DOHH2 (cell line): ENCODE results near the gene MCMBP.

Experiments
- H3F3A ChIP-seq: fragments of 200-600 bp; sonication (generic), shearing (Covaris generic); 2 replicates; pipeline ENCODE4 v1.6.0; 2016; ENCODE audit warnings: antibody characterized with exemption, mild to moderate bottlenecking; ENCODE audit not compliant: control insufficient read depth, insufficient read depth
- H3K27ac ChIP-seq: fragments of 200-600 bp; sonication (generic); 2 replicates; pipeline ENCODE4 v1.5.1; 2014; ENCODE audit warnings: low read depth, mild to moderate bottlenecking, low read length, moderate library complexity
- H3K27me3 ChIP-seq: fragments of 200-600 bp; sonication (generic); 2 replicates; pipeline ENCODE4 v1.6.1; 2014; ENCODE audit warnings: mild to moderate bottlenecking, low read length, mixed read lengths; ENCODE audit not compliant: control insufficient read depth
- H3K36me3 ChIP-seq: fragments of 200-600 bp; sonication (generic); 2 replicates; pipeline ENCODE4 v1.6.1; 2014; ENCODE audit warnings: mild to moderate bottlenecking, low read length, moderate library complexity, mixed read lengths; ENCODE audit not compliant: control insufficient read depth
- H3K4me1 ChIP-seq: fragments of 200-600 bp; sonication (generic); 2 replicates; pipeline ENCODE4 v1.6.1; 2014; ENCODE audit warnings: mild to moderate bottlenecking, low read length, mixed read lengths; ENCODE audit not compliant: control insufficient read depth
- H3K4me2 ChIP-seq: fragments of 200-600 bp; sonication (generic); 2 replicates; pipeline ENCODE4 v1.6.0; 2014; ENCODE audit warnings: mild to moderate bottlenecking, low read length, moderate library complexity
- H3K4me3 ChIP-seq: fragments of 200-600 bp; sonication (generic); 2 replicates; pipeline ENCODE4 v1.5.1; 2014; ENCODE audit warnings: mild to moderate bottlenecking, low read length, mixed read lengths
- H3K79me2 ChIP-seq: fragments of 200-600 bp; sonication (generic); 2 replicates; pipeline ENCODE4 v1.6.1; 2014; ENCODE audit warnings: mild to moderate bottlenecking, low read length, mixed read lengths; ENCODE audit not compliant: control insufficient read depth
- H3K9me2 ChIP-seq: fragments of 200-600 bp; sonication (generic); replicated peaks from 2 replicates; pipeline ENCODE4 v1.6.1; 2014; ENCODE audit warnings: mild to moderate bottlenecking, low read length, mixed read lengths; ENCODE audit not compliant: control insufficient read depth
- H3K9me3 ChIP-seq: fragments of 200-600 bp; sonication (generic); 2 replicates; pipeline ENCODE4 v1.6.1; 2014; ENCODE audit warnings: antibody characterized with exemption, low read length, mixed read lengths; ENCODE audit not compliant: control insufficient read depth, insufficient read depth
- H4K20me1 ChIP-seq: fragments of 200-600 bp; sonication (generic); 2 replicates; pipeline ENCODE4 v1.6.0; 2014; ENCODE audit warnings: low read depth, mild to moderate bottlenecking, antibody characterized with exemption, low read length, moderate library complexity; ENCODE audit not compliant: control insufficient read depth, insufficient read depth
- EZH2phosphoT487 ChIP-seq: fragments of 200-600 bp; sonication (generic); IDR thresholded peaks from 2 replicates; pipeline ENCODE4 v1.6.1; 2017; ENCODE audit warnings: borderline replicate concordance, mild to moderate bottlenecking, antibody characterized with exemption, low read length, moderate library complexity, mixed read lengths
- TF ChIP-seq, protein P1 (sequence below): fragments of 200-600 bp; sonication (generic); IDR thresholded peaks from one replicate; pipeline ENCODE4 v1.5.1; 2014; ENCODE audit warnings: antibody characterized with exemption, mild to moderate bottlenecking, low read depth, low read length; ENCODE audit not compliant: poor library complexity, severe bottlenecking

The MCMBP gene

DNA sequence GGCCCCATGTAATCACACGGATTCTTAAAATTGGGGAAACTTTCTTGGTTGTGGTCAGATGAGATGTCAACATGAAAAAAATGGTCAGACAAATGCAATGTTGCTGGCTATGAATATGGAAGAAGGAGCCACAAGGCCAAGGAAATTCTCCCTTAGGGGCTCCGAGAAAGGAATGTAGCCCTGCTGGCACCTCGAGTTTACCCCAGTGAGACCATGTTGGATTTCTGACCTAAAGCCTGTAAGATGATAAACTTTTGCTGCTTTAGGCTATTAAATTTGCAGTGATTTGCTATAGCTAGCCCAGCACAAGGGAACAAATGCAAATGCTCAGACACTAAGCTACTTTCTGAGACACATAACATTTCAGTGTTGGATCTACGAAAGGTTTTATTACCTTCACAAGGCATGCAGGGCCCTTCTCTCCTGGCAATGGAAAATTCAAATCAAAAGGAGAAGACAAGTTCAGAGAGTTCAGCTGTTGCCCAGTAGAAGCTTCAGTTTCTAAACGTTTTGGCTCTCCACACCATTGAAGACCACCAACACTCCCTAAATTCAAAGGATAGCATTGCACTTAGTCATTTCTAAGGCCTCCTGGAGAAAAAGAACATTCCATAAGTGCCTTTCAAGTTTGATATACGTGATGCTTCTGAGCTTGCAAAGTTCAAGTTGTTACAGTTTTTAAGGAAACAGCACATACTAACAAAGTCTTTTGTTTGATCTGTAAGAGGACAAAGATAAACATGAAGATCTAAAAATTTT lies 23.4 kb downstream of the MCMBP start:
- Histone ChIP-seq H3F3A (0 out of 2 replicates have a peak, but pooled peaks cover 3% of the 10 kb centered on the region), H3K79me2 (peaks cover 5% of the 10 kb centered on the region; the same call in 1 of the 2 replicates), H3K9me2 (no peaks in the 10 kb centered on the region), H3K9me3 (no peaks in the 10 kb centered on the region), H3K4me3 (no peak overlapping the region), H3K4me2 (no peak overlapping the region), H3K4me1 (no peaks in the 10 kb centered on the region), H3K27ac (no peak overlapping the region), H3K27me3 (no peaks in the 10 kb centered on the region), H3K36me3 (peaks cover 88% of the 10 kb centered on the region), H4K20me1 (no peaks in the 10 kb centered on the region)
- no peak for TF ChIP-seq EZH2phosphoT487
- TF ChIP-seq, protein P1, sequence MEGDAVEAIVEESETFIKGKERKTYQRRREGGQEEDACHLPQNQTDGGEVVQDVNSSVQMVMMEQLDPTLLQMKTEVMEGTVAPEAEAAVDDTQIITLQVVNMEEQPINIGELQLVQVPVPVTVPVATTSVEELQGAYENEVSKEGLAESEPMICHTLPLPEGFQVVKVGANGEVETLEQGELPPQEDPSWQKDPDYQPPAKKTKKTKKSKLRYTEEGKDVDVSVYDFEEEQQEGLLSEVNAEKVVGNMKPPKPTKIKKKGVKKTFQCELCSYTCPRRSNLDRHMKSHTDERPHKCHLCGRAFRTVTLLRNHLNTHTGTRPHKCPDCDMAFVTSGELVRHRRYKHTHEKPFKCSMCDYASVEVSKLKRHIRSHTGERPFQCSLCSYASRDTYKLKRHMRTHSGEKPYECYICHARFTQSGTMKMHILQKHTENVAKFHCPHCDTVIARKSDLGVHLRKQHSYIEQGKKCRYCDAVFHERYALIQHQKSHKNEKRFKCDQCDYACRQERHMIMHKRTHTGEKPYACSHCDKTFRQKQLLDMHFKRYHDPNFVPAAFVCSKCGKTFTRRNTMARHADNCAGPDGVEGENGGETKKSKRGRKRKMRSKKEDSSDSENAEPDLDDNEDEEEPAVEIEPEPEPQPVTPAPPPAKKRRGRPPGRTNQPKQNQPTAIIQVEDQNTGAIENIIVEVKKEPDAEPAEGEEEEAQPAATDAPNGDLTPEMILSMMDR: no peak

DNA sequence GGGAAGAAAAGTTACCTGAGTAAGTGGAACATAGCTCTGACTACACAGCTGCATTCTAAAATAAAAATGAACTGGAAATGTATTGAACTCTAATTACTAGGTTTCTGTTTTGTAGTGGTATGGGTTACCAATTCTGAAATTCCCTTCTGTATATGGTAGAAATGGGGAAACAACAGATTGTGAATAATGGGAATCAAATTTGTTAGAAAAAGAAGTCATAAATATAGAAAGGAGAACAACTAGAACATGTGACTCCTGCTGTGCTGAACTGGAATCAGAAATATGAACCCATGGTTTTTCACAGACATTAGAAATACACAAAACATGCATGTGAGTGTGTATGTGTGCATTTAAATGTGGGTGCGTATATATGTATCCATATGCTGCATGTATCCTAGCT lies 27.0 kb downstream of the MCMBP start:
- Histone ChIP-seq H3K36me3 (peaks cover 93% of the 10 kb centered on the region), H3K79me2 (0 out of 2 replicates have a peak, but pooled peaks cover 3% of the 10 kb centered on the region), H3K9me3 (no peaks in the 10 kb centered on the region), H3K27me3 (no peaks in the 10 kb centered on the region), H4K20me1 (no peaks in the 10 kb centered on the region), H3K4me1 (no peaks in the 10 kb centered on the region), H3K4me3 (no peak overlapping the region), H3F3A (0 out of 2 replicates have a peak, but pooled peaks cover 3% of the 10 kb centered on the region), H3K9me2 (no peaks in the 10 kb centered on the region), H3K4me2 (no peak overlapping the region), H3K27ac (no peak overlapping the region)
- TF ChIP-seq, protein P1: no peak
- TF ChIP-seq EZH2phosphoT487: no peak

DNA sequence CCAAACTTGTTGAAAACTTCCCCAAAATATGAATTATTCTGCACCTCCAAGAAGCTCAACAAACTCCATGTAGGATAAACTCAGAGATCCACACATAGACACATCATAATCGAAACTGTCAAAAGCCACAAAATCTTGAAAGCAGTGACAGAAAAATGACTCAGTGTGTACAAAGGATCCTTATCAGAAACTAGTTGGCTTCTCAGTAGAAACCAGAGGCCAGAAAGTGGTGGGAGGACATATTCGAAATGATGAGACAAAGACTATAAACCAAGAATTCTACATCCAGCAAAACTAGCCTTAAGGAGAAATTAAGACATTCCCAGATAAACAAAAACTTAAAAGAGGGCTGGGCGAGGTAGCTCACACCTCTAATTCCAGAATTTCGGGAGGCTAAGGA lies 38.5 kb downstream of the MCMBP start:
- Histone ChIP-seq H4K20me1 (no peaks in the 10 kb centered on the region), H3K36me3 (peaks cover 96% of the 10 kb centered on the region), H3K4me1 (no peaks in the 10 kb centered on the region), H3K4me3 (no peak overlapping the region), H3K79me2 (no peaks in the 10 kb centered on the region), H3K4me2 (no peak overlapping the region), H3K9me2 (no peaks in the 10 kb centered on the region), H3F3A (0 out of 2 replicates have a peak, but pooled peaks cover 2% of the 10 kb centered on the region), H3K9me3 (no peaks in the 10 kb centered on the region), H3K27me3 (no peaks in the 10 kb centered on the region), H3K27ac (no peak overlapping the region)
- TF ChIP-seq EZH2phosphoT487: no peak

DNA sequence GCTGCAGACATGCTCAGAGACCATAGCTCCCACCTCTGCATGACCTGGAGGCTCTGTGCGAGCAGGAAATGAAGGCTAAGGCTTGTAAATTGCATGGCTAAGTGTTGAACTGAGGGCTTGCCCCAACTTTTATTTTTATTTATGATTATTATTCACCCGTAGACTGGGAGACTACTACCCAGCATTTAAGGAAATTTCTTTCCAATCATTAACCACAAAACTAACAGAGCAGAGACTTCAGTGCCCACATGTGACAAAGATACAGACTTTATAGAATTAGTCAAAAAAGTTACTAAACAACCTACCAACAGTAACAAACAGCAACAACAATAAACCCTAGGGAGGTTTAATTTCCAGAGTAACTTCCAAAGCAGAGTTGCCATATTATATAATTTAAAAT lies 39.7 kb downstream of the MCMBP start:
- Histone ChIP-seq H3K27ac (no peak overlapping the region), H3F3A (0 out of 2 replicates have a peak, but pooled peaks cover 2% of the 10 kb centered on the region), H3K9me3 (no peaks in the 10 kb centered on the region), H4K20me1 (no peaks in the 10 kb centered on the region), H3K4me3 (no peak overlapping the region), H3K79me2 (no peaks in the 10 kb centered on the region), H3K4me2 (no peak overlapping the region), H3K36me3 (peaks cover 97% of the 10 kb centered on the region), H3K9me2 (no peaks in the 10 kb centered on the region), H3K4me1 (no peaks in the 10 kb centered on the region), H3K27me3 (no peaks in the 10 kb centered on the region)
- TF ChIP-seq, protein P1: no peak
- no peak for TF ChIP-seq EZH2phosphoT487
